HPDE6-E6E7 (cell line): ENCODE measurements around the gene CKMT2.

ENCODE experiments used
- DNase-seq: peaks from one replicate; pipeline ENCODE4 v3.0.0; 2011; ENCODE audit warnings: missing footprints; ENCODE audit errors: extremely low spot score

The CKMT2 gene

DNA sequence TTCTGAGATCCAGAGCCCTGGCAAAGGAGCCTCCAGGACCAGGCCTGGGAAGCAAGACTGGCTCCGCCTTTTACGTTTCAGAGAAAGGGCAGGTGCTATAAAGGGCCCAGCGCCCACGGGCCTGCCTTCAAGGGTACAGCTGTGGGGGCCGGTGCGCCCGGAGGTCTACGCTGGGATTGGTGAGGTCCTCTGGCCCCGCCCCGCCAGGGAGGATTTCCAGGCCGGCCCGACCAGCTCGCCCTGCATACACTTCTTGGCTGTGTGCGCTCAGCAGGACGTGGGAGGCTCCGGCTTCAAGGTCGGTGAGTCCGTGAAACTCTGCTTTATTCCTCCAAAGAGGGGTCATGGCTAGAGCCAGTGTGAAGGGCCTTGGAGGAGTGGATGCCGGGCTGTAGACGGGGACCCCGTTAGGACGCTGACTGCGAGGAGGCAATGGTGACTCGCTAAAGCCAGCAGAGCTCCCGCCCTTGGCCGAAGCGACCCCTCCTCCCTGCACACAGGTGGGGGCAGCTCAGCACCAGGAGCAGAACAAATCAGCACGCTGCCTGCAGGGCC lies at the start of gene CKMT2:
CKMT2 (plus strand) TSS at position 243 of the 555 bp plus-strand sequence. CDS start 17,811 bp downstream, outside the sequence.
- DNase-seq = no peak

DNA sequence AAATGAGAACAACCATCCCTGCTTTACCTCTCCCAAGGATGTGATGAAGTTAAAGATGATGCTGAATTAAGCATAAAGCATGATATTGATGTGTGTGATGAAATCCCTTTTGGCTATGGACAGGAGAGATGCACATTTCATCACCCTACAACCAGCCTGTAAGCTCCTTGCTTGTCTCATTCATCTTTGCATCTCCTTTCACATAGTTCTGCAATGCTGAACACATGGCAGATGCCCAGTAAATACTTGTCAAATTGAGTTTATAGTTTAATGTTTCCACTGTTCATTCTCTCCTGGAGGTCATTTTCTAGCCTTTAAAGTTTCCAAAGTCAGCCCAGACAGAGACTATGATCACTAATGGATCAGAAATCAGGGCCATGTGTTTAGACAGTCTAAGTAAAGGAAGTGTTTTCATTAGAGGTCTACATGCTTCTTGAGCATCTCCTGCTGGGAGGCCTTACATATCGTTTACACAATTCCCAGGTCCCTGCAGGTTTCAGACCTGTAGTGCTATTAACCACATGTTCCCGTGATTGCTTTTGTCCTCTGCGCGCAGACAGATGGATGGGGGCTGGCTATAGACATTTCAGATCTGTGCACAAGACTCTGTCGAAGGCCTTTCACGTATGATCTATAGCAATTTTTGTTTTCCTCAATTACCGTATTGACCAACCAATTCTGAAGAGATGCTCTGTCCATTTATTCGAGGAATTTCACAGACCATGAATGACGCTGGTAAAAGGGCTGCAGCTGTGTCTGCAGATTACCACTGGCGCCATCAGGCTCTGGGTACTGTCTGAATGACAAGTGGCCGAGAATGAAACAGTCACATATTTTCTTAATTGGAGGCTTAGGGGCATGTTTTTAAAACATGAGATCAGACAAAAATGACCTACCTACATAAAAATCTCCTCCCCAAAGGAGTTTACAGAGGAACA lies 49.0 kb upstream of the CKMT2 start:
- DNase-seq = no peak

DNA sequence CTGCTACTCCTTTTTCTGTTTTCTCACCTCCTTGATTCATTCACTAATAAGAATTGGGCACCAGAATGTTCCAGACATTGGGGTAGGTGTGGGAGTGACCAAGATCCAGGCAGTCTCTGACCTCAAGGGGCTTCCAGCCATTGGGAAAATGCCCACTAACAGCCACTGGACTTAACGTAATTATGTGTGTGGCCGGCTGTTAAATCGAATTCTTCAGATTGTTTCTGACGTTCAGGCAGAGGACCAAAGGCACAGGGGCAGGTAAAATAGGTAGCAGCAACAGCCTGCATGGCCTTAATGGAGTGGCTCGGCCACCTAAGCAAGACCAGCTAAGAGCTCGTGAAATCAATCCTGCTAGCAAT lies 48.4 kb upstream of the CKMT2 start:
- no peak for DNase-seq

DNA sequence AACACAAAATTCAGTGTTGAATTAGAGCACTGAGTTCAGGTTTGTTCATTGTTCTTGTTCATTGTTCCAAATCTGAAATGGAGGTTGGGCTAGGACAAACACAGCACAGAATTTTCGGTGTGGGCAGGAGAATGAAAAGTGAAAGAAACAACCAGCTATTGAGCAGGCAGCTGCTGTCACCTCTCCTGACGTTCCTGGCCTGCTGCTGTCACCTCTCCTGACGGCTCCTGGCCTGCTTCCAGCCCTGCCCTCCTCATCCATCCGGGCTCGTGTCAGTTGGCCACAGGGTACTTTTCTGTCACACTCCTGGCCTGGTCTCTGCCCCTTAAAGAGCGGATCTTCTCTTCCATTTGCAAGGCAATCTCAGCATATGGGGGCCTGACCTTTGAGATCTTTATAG lies 45.2 kb upstream of the CKMT2 start:
- no peak for DNase-seq

DNA sequence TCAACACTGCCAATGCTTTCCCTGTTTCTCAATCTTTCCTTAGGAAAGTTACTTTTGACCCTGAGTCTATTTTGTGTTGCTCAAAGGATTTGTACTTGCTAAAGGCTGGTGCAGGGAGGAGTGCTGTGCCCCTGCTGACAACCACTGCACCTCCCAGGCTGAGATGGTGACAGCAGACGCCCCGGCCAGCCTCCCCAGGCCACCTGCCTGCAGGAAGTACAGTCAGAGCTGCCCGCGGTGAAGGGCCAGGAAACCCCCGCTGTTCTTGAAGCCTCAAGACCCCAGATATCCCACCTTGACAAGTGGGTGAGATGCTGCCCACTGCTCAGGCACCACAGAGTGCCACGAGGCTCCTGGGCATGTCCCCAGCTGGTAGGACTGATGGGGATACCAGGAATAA lies 44.2 kb upstream of the CKMT2 start:
- DNase-seq = no peak

DNA sequence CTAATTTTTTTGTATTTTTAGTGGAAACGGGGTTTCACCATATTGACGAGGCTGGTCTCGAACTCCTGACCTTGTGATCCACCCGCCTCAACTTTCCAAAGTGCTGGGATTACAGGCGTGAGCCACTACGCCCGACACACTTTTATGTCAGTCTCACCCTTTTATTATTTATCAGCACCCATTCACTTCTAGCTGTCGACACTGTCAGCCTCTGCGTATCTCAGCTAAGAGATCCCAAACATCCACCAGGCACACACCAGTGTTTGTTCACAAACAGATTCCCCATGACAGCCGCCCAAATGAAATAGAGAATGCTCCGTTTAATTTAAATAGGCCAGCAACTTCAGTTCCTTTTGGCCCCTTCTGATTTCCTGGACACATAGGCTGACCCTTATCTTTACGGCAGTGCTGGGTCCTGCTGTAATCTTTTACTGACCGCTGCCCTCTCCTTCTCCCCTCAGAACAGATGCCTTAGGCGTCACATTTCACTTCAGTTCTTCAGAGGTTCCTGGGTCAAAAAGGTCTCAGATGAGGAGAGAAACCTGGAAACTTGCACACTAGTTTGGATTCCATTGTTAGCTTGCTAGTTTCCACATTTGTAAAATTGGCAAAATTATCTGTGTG lies 43.1 kb upstream of the CKMT2 start:
- DNase-seq = no peak

DNA sequence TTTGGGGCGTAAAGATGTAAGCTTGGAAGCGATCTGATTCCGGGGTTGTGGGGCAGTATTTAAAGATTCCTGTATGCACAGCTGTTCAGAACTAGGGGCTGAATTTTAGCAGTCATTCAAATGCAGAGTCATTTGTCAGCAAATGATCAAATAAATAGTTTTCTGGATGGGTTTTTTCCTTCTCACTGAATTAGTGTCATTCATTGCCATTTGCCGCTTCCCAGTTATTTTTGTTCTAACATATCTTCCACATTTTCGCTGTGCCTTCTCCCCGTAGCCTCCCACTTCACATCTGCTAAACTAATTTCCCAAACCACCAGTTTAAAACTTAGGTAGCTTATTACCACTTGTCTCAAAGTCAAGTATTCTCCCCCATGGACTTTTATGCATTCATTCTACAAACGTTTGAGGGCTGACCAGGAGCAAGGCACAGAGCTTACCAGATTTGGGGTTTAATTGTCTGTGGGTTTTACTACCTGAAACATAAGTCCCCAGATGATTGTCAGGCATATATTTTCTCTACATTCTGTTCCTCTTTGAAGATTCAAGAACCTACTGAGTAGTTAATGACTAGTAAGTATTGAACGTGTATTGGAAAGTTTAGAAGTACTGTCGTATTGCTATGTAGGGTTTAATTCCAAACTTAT lies 41.3 kb upstream of the CKMT2 start:
- DNase-seq = no peak

DNA sequence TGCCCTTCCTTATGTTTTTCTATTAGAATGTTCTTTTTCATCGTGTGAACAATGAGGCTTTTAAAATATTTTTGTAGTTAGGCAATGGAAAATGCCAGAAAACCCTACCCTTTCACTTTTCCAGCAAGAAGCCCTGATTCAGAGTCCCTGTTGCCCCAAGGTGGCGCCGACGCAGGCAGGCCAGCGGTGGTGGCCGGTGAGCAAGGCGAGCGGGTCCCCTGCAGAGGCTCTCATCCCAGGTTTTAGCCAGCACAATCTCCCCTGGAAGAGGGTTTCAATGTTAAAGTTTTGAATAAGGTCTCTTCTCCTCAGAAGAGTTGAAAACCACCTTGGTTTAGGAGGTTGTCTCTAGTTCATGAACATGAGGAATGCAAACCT lies 40.8 kb upstream of the CKMT2 start:
- no peak for DNase-seq

DNA sequence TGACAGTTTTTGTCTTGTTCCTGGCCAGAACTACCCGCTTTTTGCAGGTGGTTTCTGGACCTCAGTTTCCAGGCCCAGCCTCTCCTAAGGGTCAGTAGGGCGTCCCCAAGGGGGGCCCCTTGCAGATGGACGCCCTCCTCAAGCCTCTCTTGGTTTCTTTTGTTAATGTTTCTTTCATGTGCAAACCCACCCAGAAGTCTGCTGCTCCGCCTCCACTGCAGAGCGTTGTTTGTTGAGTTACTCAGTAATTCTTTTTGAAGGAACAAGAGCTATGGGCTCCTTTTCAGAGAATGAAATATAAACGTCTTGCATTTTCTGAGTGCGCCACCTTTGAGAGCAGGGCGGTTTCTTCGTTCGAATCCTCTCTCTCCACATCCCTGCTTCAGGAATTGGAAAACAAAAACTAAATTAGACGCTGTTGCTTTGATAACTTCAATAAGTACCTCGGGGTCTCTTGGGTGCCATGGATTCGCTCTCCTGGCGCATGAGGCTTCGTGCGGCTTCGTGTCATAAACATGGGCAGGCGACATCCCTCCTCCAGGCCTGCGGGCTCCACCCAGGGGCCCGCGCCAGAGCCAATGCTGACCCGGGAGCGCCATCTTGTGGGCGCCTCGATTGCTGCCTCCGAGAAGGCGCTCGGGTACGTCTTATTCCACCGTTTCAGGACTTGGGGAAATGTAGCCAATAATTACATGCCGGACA lies 38.3 kb upstream of the CKMT2 start:
- peak; percentile 81 for DNase-seq

DNA sequence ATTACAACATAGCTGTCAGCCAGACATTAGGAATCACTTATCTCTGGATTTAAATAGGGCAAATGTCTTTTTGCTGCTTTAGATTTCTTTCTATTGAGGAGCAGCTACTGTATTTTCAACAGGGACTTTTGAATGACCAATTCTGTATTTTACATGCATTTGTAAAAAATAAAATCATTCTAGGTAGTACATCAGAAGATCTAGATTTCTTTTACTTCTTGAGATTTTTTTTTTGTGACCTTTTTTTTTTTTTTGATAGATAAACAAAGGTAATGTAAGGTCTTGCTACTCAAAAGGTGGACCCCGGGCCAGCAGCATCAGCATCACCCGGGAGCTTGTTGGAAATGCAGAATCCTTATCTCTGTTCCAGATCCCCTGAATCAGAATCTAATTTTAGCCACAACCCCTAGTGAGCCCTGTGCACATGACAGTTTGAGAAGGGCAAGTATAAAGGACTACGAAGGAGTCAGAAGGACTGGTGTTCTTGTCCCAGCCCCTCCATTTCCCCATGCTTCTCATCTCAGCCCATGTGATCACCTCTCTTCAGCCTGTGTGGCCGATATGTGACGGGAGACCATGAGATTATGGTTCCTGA lies 37.7 kb upstream of the CKMT2 start:
- no peak for DNase-seq

DNA sequence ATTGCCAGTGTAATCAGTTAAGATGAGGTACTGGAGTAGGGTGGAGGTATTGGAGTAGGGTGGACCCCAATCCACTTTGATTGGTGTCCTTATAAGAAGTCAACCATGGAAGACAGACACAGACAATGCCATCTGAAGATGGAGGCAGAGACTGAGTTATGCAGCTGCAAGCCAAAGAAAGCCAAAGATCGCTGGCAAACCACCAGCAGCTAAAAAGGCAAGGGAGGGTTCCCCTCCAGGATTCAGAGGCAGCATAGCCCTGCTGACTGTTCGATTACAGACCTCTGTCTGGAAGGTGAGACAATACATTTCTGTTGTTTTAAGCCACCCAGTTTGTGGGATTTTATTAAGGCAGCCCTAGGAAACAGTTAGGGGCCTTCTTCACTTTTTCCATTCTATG lies 30.5 kb upstream of the CKMT2 start:
- no peak for DNase-seq

DNA sequence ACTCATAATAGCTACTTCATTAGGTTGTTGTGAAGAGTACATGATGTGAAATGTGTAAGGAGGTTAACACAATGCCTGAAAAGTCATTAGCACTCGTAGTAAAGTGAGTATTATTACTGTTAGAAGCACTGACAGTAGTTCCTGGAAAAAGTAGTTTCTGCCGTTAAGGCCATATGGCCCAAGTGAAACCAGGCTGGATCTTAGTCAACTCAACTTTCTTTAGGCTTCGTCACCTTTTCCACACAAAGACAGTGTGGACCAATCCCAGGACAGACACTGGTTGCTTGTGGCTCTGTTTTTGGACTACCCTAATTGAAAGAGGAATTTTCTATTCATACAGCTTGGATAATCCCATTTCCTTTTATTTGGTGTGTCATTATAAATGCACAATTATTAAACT lies 29.4 kb upstream of the CKMT2 start:
- no peak for DNase-seq

DNA sequence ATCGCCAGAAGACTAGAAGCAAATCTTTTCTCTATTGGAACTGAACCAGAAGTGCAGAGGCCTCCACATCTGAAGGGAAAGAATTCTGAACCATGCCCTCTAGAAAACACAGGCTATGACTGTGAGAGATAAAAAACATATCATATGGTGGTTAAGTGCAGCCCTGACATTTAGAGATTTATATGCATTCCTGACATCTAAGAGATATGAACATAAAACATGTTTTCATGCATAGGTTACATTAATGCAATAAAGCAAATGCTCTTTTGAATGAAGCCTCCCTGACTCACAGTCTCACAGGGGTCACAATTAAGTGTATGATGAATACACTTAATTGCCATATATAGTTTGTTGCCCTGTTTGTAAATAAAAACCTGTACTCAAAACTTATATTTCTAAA lies 28.9 kb upstream of the CKMT2 start:
- no peak for DNase-seq

DNA sequence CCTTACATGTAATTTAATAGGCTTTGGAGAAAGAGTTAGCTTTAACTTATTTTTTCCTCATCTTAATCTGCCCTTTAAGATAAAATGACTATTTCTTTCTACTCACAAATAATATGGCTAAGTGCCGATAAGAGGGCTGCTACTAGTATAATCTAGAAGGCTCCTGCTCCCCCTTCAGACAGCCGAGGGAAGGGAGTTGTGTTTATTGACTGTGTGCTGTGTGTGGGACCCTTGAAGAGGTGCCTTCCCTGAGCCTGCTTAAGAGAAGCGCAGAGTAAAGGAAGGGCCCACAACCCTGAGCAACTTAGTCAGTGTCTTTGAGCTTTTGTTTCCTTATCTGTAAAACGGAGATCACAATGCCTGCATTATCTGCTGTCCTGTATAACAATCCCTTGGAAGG lies 28.1 kb upstream of the CKMT2 start:
- no peak for DNase-seq

DNA sequence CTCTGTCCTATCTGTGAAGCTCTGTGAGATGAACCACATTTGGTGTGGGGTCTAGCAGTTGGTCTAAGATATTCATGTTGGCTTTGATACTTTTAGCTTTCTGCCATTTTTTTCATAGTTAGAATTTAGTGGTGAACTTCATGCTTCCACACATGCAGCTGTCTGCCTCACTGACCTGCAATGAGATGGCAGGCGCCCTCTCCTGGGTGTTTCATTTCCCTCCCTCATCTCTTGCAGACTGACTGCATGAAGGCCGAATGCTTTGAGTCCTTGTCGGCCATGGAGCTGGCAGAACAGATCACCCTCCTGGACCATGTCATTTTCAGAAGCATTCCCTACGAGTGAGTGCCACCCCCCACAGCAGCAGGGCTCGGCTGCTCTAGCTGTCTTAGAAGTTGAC lies 26.1 kb upstream of the CKMT2 start:
- DNase-seq = no peak

DNA sequence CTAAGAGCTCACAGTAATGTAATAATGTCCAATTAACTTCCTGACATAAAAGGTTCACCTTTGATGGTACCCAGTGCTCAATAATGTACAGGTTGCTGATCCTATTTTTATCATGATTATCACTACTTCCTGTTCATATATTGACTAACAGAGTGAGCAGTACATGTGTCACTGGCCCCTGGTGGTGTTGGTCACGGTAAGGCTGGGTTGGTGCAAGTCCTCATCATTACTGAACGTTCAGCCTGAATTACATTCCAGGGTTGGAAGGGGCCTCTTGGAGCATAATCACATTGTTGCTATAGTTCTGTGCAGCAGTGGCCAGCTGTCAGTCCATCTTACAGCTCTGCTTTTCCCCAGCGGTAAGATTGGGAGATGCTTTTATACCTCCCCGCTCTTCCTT lies 24.2 kb upstream of the CKMT2 start:
- DNase-seq = peak; percentile 64

DNA sequence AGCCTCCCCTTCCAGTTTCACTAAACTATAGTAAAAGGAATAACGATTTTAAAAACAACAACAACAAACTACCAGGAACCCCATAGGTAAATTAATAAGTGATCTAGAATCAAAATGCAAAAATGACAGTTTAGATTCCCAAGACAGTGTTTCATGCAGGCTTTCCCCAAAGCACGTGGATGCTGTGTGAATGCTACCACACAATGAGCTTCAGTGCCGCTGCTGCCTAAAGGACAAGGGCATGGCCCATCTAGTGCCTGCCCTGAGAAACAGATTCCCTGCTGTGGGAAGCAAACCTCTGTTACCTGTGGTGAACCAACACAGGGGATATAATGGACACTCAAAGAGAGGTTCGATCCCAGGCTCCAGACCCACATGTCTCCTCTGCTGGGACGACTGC lies 23.7 kb upstream of the CKMT2 start:
- DNase-seq = no peak

DNA sequence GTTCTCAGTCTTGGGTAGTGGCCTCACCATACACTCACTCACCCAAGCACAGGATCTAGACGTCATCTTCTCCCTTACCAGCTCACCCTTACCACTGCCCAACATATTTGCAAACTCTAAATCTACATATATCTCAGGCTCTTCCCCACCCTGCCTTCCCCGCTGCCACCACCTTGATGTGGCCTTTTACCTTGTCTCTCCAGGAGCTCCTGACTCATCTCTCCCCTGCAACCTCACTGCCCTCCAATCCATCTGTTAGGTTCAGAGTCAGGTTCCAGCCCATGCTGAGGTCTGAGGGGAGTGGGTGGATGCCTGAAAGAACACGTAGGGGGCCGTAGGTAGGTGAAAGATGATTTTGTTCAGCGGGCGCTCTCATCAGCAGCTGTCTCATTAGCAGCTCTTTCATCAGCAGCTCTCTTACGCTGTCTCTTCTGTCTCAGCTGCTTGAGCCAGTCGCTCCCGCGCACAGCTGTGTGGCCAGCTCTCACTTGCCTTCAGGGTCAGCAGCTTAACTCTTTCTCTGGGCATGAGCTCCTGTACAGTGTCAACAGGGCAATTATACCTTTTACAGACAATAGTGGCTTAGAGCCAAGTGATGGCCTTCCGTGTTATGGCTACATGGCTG lies 23.1 kb upstream of the CKMT2 start:
- DNase-seq = no peak

DNA sequence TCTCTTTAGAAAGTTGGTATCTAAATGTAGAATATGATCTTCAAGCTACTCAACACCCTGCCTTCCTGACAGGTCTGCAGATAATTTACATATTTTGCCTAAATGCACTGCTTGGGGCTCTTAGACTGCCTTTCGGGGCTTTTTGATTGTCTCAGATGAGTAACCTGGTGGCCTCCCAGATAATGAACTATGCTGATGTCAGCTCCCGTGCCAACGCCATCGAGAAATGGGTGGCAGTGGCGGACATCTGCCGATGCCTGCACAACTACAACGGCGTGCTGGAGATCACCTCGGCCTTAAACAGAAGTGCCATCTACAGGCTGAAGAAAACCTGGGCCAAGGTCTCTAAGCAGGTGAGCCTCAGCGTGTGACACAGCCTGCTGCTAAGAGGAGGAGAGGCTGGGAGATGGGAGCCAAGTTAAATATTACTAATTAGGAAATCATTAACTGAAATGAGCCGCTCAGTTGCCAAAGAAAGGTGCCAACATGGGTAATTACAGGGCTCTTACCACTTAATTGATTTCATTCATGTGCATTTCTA lies 20.8 kb upstream of the CKMT2 start:
- no peak for DNase-seq

DNA sequence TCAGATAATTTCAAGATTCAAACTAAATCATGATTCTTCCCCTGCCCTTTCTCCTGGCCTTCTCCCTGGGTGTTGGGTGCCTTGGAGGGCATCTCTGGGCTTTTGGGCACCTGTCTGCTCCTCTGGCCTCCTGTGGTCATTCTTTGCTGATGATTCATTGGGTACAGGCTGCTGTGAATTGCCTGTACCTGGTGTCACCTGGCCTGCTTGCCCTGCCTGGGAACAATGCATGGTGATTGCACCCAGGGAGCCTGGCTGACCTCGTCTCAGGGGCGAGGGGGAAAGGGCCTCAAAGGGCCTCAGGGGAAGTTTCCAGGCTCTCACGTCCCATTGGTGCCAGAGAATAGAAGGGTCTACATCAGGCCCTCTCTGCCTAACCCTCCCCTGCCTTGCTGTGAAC lies 20.1 kb upstream of the CKMT2 start:
- DNase-seq = no peak

DNA sequence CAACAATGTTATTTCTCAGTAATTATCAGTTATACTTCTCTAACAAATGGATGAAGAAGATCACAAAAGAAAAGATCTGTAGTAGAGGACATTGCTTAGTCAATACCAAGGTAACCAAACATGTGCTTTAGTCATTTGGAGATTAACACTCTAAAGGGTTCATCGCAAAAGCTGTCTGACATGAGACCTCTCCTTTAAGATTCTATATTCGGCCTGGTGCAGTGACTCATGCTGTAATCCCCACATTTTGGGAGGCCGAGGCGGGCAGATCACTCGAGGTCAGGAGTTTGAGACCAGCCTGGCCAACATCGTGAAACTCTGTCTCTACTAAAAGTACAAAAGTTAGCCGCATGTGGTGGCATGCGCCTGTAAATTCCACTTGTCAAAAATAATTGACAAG lies 18.3 kb upstream of the CKMT2 start:
- no peak for DNase-seq
